RCC 7860 (cell line): ENCODE data around the gene RPP40.

Source experiments
- DNase-seq: peaks from one replicate; pipeline ENCODE4 v3.0.0-alpha.2; 2015; ENCODE audit warnings: low spot score
- FAIRE-seq: peaks from 2 replicates; lab custom pipeline; 2012; peaks lifted over from hg19 to GRCh38; lab: Jason Lieb, UNC

Gene RPP40

GRCh38 chr6:4972438-4972837 is 31.4 kb downstream of the RPP40 start:
- no peak for DNase-seq
- FAIRE-seq: no peak

- no peak for DNase-seq
- no peak for FAIRE-seq
Observed at GRCh38 chr6:4971851-4972250, 32.0 kb downstream of the RPP40 start.

- no peak for FAIRE-seq
- no peak for DNase-seq
Observed at GRCh38 chr6:4970739-4971395, 33.0 kb downstream of the RPP40 start.

GRCh38 chr6:4969609-4970285 is 34.1 kb downstream of the RPP40 start:
- DNase-seq (no peak), FAIRE-seq (no peak)

GRCh38 chr6:4967301-4968030 is 36.4 kb downstream of the RPP40 start:
- DNase-seq (no peak), FAIRE-seq (no peak)

- DNase-seq (no peak), FAIRE-seq (no peak)
Observed at GRCh38 chr6:4965562-4966389, 38.1 kb downstream of the RPP40 start.

GRCh38 chr6:4964675-4965561 is 38.9 kb downstream of the RPP40 start:
- DNase-seq (no peak), FAIRE-seq (no peak)

GRCh38 chr6:4962905-4963304 is 40.9 kb downstream of the RPP40 start:
- FAIRE-seq (no peak), DNase-seq (no peak)

GRCh38 chr6:4961322-4962168 is 42.3 kb downstream of the RPP40 start:
- FAIRE-seq (no peak), DNase-seq (no peak)

- DNase-seq (no peak), FAIRE-seq (no peak)
Observed at GRCh38 chr6:4958624-4959023, 45.2 kb downstream of the RPP40 start.

GRCh38 chr6:4957521-4958231 is 46.2 kb downstream of the RPP40 start:
- no peak for FAIRE-seq
- DNase-seq: no peak

GRCh38 chr6:4956625-4957024 is 47.2 kb downstream of the RPP40 start:
- no peak for FAIRE-seq
- DNase-seq: no peak

- DNase-seq (no peak), FAIRE-seq (no peak)
Observed at GRCh38 chr6:4953440-4953839, 50.4 kb downstream of the RPP40 start.

GRCh38 chr6:4950836-4951533 is 52.9 kb downstream of the RPP40 start:
- DNase-seq: no peak
- no peak for FAIRE-seq

GRCh38 chr6:4950076-4950475 is 53.8 kb downstream of the RPP40 start:
- FAIRE-seq (no peak), DNase-seq (no peak)

- FAIRE-seq (no peak), DNase-seq (no peak)
Observed at GRCh38 chr6:4948781-4949450, 54.9 kb downstream of the RPP40 start.

GRCh38 chr6:4947716-4948115 is 56.1 kb downstream of the RPP40 start:
- FAIRE-seq (no peak), DNase-seq (no peak)

GRCh38 chr6:4946521-4946920 is 57.3 kb downstream of the RPP40 start:
- FAIRE-seq: no peak
- no peak for DNase-seq
